ENCODE results near the gene CCDC47.

DNA sequence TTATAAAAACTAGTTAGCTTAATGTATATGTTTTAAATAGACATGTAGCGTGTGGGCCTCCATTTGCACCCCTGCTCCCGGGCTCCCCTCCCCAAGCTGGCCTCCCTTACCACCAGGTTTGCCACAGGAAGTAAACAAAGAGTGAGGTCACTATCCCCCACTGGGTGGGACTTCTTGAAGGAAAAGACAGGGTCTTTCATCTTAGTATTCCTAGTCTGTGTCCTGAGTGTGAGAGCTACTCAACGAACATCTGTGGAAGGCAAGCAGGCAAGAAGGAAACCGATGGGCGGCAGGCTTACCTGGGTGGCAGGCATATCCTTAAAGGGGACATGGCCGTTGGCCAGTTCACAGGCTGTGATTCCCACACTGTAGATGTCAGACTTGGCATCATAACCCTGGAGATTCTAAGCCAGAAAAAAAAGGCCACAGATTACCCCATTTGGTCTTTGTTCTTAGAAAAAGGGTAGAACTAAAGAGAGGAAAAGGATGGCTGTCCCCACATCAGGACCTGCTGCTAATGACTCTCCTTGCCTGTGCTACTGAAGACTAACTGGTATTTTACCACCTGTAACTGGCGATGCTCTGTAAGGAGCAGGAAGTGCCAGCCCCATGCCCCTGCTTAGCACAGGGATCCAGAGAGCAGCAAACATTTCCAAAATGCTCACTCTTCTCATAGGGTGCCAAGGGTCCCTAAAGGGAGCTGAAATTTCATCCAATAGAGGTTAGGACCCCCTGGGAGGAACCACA is 66.9 kb downstream of the CCDC47 start:
- TF ChIP-seq EZH2 (IDR thresholded peaks at IDR 0.05), result no peak
- no peak for TF ChIP-seq POLR2A (IDR thresholded peaks at IDR 0.05; ENCODE audit: borderline replicate concordance, extremely low read depth, insufficient read depth, insufficient read length)
- no peak for TF ChIP-seq RAD21 (IDR thresholded peaks at IDR 0.05; ENCODE audit: low read depth)
- no peak for TF ChIP-seq EZH2phosphoT487 (IDR thresholded peaks at IDR 0.05; ENCODE audit: borderline replicate concordance)
- TF ChIP-seq, protein P1, sequence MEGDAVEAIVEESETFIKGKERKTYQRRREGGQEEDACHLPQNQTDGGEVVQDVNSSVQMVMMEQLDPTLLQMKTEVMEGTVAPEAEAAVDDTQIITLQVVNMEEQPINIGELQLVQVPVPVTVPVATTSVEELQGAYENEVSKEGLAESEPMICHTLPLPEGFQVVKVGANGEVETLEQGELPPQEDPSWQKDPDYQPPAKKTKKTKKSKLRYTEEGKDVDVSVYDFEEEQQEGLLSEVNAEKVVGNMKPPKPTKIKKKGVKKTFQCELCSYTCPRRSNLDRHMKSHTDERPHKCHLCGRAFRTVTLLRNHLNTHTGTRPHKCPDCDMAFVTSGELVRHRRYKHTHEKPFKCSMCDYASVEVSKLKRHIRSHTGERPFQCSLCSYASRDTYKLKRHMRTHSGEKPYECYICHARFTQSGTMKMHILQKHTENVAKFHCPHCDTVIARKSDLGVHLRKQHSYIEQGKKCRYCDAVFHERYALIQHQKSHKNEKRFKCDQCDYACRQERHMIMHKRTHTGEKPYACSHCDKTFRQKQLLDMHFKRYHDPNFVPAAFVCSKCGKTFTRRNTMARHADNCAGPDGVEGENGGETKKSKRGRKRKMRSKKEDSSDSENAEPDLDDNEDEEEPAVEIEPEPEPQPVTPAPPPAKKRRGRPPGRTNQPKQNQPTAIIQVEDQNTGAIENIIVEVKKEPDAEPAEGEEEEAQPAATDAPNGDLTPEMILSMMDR (IDR thresholded peaks at IDR 0.05 in 2 of 3, conservative IDR thresholded peaks at IDR 0.05 in 1 of 3; ENCODE audit: borderline replicate concordance in 1 of 3, insufficient read depth in 1 of 3, low read depth in 2 of 3, low read length in 2 of 3), result no peak
- no peak for TF ChIP-seq CBX3 (IDR thresholded peaks at IDR 0.05; ENCODE audit: low read depth)
- no peak for TF ChIP-seq ZNF274 (IDR thresholded peaks at IDR 0.05; ENCODE audit: low read depth, low read length)
- no peak for TF ChIP-seq SIN3A (IDR thresholded peaks at IDR 0.05; ENCODE audit: low read depth)
